Left ventricle myocardium inferior (tissue), 1 donor: ENCODE data around the gene NKAIN2. TPM values are rescaled to one million over a fixed set of nuclear protein-coding genes. Genes with fewer than 3 reads are reported as not detected.

ENCODE experiments used
- DNase-seq: peaks from one replicate; pipeline ENCODE4 v3.0.0-alpha.2; 2020
- H3K27ac ChIP-seq: fragments of 200-600 bp; replicated peaks from 2 replicates; pipeline ENCODE4 v1.8.0; 2021
- H3K27me3 ChIP-seq: fragments of 200-600 bp; 2 replicates; pipeline ENCODE4 v1.8.0; 2021; ENCODE audit warnings: low read depth
- H3K36me3 ChIP-seq: fragments of 200-600 bp; 2 replicates; pipeline ENCODE4 v1.8.0; 2021
- H3K4me1 ChIP-seq: fragments of 200-600 bp; 2 replicates; pipeline ENCODE4 v1.8.0; 2021
- H3K4me3 ChIP-seq: fragments of 200-600 bp; 2 replicates; pipeline ENCODE4 v1.8.0; 2021; ENCODE audit warnings: mild to moderate bottlenecking, moderate library complexity
- H3K9me3 ChIP-seq: fragments of 200-600 bp; replicated peaks from 2 replicates; pipeline ENCODE4 v1.8.0; 2021
- intact Hi-C: fragments of 100-400 bp; cut with micrococcal nuclease; formaldehyde crosslinking; loops from one replicate; pipeline ENCODE4 v1.11.0; 2022
- total RNA-seq: library from RNA; stranded (reverse); fragmentation: NEBNext Ultra II Directional; extraction: Animal tissue kit (Norgen Biotek cat#: 25700); gene quantifications from one replicate; pipeline ENCODE4 v1.2.1, GENCODE V29; 2021
- TF ChIP-seq, protein P1 (sequence below): fragments of 200-600 bp; IDR thresholded peaks from 2 replicates; pipeline ENCODE4 v1.8.0; 2021; ENCODE audit warnings: antibody characterized with exemption, mild to moderate bottlenecking, borderline replicate concordance
- donor health status: DM: no; HTN: yes; CAD: no; lungs with severe emphysema.

The NKAIN2 gene
- total RNA-seq, 1 donor from 2014 or later, result 0.22 TPM

DNA sequence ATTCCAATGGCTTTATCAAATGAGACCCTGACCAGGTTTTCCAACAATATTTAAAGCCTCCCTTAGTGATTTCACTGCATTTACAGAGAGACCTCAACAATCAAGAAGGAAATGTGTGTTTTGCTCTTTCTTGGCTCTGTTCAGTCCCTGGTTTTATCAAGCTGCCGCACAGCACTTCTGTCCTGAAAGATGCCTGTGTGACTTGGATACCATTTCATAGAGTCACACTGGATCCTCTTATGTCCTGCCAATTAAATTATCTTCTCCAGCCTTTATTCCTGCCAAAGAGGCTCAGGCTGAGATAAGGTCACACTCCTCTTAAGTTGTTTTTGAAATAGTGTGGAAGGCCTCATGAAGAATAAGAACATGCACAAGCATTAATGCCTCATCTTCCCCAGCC, 961.6 kb downstream of the NKAIN2 start:
- H3K36me3 ChIP-seq, result no peaks in the 10 kb centered on the region
- no peak overlapping the region for H3K4me3 ChIP-seq
- DNase-seq, result no peak
- H3K27me3 ChIP-seq, result peaks cover 49% of the 10 kb centered on the region
- H3K27ac ChIP-seq, result no peak overlapping the region
- H3K4me1 ChIP-seq, result peaks cover 14% of the 10 kb centered on the region
- intact Hi-C loops, result no loop called here
- H3K9me3 ChIP-seq, result no peaks in the 10 kb centered on the region
- TF ChIP-seq, protein P1, sequence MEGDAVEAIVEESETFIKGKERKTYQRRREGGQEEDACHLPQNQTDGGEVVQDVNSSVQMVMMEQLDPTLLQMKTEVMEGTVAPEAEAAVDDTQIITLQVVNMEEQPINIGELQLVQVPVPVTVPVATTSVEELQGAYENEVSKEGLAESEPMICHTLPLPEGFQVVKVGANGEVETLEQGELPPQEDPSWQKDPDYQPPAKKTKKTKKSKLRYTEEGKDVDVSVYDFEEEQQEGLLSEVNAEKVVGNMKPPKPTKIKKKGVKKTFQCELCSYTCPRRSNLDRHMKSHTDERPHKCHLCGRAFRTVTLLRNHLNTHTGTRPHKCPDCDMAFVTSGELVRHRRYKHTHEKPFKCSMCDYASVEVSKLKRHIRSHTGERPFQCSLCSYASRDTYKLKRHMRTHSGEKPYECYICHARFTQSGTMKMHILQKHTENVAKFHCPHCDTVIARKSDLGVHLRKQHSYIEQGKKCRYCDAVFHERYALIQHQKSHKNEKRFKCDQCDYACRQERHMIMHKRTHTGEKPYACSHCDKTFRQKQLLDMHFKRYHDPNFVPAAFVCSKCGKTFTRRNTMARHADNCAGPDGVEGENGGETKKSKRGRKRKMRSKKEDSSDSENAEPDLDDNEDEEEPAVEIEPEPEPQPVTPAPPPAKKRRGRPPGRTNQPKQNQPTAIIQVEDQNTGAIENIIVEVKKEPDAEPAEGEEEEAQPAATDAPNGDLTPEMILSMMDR, result no peak

DNA sequence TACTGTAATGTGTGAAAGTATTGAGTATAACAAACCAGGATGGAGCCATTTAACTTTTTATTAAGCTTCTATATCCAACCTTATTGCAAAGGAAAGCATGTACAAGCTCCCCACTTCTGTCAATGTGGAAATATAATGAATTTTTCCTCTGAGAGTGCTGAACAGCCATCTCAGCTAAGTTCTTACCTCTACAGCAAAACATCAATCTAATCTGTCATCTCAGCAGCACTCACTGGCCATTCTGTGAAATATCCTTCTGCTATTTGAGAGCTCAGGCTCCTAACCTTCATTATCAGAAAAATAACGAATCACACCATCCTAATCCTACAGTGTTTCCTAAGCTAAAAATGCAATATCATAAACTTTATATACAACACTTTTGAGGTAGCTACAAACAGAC, 964.6 kb downstream of the NKAIN2 start:
- peaks cover 64% of the 10 kb centered on the region for H3K27me3 ChIP-seq
- H3K4me1 ChIP-seq, result peaks cover 14% of the 10 kb centered on the region
- TF ChIP-seq, protein P1, result no peak
- intact Hi-C loops, result no loop called here
- no peaks in the 10 kb centered on the region for H3K36me3 ChIP-seq
- H3K9me3 ChIP-seq, result no peaks in the 10 kb centered on the region
- no peak overlapping the region for H3K27ac ChIP-seq
- DNase-seq, result no peak
- no peak overlapping the region for H3K4me3 ChIP-seq

DNA sequence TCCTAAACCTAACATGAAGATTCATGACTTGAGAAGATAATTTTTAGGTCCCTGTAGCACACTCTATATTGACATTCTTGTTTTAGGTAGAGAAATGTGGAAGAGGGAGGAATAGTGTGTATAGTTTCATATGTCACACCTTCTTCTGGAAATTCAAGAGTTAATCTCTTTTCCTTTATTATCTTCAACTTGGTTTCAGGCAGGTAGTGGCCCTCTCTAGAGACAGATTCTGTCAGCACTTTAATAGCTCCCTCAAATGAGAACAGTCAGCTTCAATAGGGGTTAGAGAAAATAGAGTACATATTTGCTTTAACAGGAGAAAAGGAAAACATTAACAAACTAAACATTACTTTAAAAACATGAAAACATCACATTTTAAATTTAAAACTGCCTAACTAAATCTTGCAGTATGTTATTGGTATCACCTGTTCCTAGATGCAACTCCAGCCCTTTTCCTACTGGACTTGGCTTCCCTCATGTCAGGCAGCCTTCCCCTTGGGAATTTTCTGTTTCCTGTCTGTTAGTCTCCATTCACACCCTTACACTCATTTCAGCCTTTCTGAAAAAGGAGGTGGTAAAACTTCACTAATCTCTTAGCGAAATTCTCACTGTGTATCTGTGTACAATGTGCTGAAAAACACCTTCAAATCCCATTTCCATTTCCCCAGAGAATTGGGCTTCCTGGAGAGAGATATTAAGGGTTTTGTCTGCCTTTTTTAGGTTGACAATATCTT, 966.3 kb downstream of the NKAIN2 start:
- H3K9me3 ChIP-seq, result no peaks in the 10 kb centered on the region
- peaks cover 74% of the 10 kb centered on the region for H3K27me3 ChIP-seq
- intact Hi-C loops, result no loop called here
- no peak overlapping the region for H3K4me3 ChIP-seq
- H3K27ac ChIP-seq, result no peak overlapping the region
- no peaks in the 10 kb centered on the region for H3K36me3 ChIP-seq
- no peak for DNase-seq
- peaks cover 9% of the 10 kb centered on the region for H3K4me1 ChIP-seq
- TF ChIP-seq, protein P1, result no peak

- Histone ChIP-seq H3K9me3 (no peaks in the 10 kb centered on the region), H3K27ac (no peak overlapping the region), H3K4me1 (peaks cover under 1% of the 10 kb centered on the region), H3K27me3 (peaks cover 78% of the 10 kb centered on the region), H3K4me3 (no peak overlapping the region), H3K36me3 (no peaks in the 10 kb centered on the region)
- TF ChIP-seq, protein P1, result no peak
- intact Hi-C loops, result no loop called here
- DNase-seq, result no peak
Measured at GRCh38 chr6:124770784-124771183, 967.1 kb downstream of the NKAIN2 start.

DNA sequence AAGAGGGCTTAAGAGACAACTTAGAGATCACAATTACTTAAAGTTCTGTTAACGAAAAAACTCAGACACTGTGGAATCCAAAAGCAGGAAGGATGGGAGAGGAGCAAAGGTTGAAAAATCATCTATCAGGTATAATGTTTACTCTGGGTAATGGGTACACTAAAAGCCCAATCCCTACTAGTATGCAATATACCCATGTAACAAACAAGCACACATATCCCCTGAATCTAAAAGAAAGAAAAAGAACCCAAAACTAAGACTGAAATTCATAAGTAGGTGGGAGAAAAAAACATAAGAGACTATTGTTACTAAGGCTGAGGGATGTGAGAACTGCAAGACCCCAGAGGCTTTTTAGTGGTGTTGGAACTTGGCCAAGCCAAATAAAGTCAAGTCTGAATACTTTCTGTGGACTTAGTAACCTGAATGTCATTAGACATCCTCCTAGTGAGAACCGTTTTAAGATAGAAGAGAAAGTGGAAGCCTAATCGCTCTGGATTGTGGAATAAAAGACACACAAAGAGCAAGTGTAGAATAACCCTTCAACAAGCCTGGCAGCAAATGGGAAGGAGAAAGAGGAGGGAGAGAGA, 969.2 kb downstream of the NKAIN2 start:
- TF ChIP-seq, protein P1, result no peak
- no peaks in the 10 kb centered on the region for H3K9me3 ChIP-seq
- no peaks in the 10 kb centered on the region for H3K36me3 ChIP-seq
- no peak overlapping the region for H3K27ac ChIP-seq
- DNase-seq, result no peak
- H3K4me3 ChIP-seq, result no peak overlapping the region
- H3K4me1 ChIP-seq, result no peaks in the 10 kb centered on the region
- peaks cover 71% of the 10 kb centered on the region for H3K27me3 ChIP-seq
- intact Hi-C loops, result no loop called here
